Left ventricle myocardium inferior (tissue), 1 donor: ENCODE data around the gene DOP1B. TPM values are rescaled to one million over a fixed set of nuclear protein-coding genes. Genes with fewer than 3 reads are reported as not detected.
A peak's percentile ranks its signal among the peaks of the same experiment; 100 is the strongest.

Experiments
- DNase-seq: peaks from one replicate; pipeline ENCODE4 v3.0.0-alpha.2; 2020
- H3K27ac ChIP-seq: fragments of 200-600 bp; replicated peaks from 2 replicates; pipeline ENCODE4 v1.8.0; 2021
- H3K27me3 ChIP-seq: fragments of 200-600 bp; 2 replicates; pipeline ENCODE4 v1.8.0; 2021; ENCODE audit warnings: low read depth
- H3K36me3 ChIP-seq: fragments of 200-600 bp; 2 replicates; pipeline ENCODE4 v1.8.0; 2021
- H3K4me1 ChIP-seq: fragments of 200-600 bp; 2 replicates; pipeline ENCODE4 v1.8.0; 2021
- H3K4me3 ChIP-seq: fragments of 200-600 bp; 2 replicates; pipeline ENCODE4 v1.8.0; 2021; ENCODE audit warnings: mild to moderate bottlenecking, moderate library complexity
- H3K9me3 ChIP-seq: fragments of 200-600 bp; replicated peaks from 2 replicates; pipeline ENCODE4 v1.8.0; 2021
- intact Hi-C: fragments of 100-400 bp; cut with micrococcal nuclease; formaldehyde crosslinking; loops from one replicate; pipeline ENCODE4 v1.11.0; 2022
- total RNA-seq: library from RNA; stranded (reverse); fragmentation: NEBNext Ultra II Directional; extraction: Animal tissue kit (Norgen Biotek cat#: 25700); gene quantifications from one replicate; pipeline ENCODE4 v1.2.1, GENCODE V29; 2021
- TF ChIP-seq, protein P1 (sequence below): fragments of 200-600 bp; IDR thresholded peaks from 2 replicates; pipeline ENCODE4 v1.8.0; 2021; ENCODE audit warnings: antibody characterized with exemption, mild to moderate bottlenecking, borderline replicate concordance
- donor health status: DM: no; HTN: yes; CAD: no; lungs with severe emphysema.

Gene DOP1B
- total RNA-seq, 1 donor from 2014 or later = 13.6 TPM

GRCh38 chr21:36171336-36171735 is 14.7 kb downstream of the DOP1B start:
- TF ChIP-seq, protein P1, sequence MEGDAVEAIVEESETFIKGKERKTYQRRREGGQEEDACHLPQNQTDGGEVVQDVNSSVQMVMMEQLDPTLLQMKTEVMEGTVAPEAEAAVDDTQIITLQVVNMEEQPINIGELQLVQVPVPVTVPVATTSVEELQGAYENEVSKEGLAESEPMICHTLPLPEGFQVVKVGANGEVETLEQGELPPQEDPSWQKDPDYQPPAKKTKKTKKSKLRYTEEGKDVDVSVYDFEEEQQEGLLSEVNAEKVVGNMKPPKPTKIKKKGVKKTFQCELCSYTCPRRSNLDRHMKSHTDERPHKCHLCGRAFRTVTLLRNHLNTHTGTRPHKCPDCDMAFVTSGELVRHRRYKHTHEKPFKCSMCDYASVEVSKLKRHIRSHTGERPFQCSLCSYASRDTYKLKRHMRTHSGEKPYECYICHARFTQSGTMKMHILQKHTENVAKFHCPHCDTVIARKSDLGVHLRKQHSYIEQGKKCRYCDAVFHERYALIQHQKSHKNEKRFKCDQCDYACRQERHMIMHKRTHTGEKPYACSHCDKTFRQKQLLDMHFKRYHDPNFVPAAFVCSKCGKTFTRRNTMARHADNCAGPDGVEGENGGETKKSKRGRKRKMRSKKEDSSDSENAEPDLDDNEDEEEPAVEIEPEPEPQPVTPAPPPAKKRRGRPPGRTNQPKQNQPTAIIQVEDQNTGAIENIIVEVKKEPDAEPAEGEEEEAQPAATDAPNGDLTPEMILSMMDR = no peak
- intact Hi-C loops = no loop called here
- Histone ChIP-seq H3K4me3 (no peak overlapping the region), H3K9me3 (no peaks in the 10 kb centered on the region), H3K27ac (peak overlapping the region; percentile 82), H3K4me1 (peaks cover 20% of the 10 kb centered on the region), H3K36me3 (peaks cover 38% of the 10 kb centered on the region), H3K27me3 (no peaks in the 10 kb centered on the region)
- no peak for DNase-seq

DNA sequence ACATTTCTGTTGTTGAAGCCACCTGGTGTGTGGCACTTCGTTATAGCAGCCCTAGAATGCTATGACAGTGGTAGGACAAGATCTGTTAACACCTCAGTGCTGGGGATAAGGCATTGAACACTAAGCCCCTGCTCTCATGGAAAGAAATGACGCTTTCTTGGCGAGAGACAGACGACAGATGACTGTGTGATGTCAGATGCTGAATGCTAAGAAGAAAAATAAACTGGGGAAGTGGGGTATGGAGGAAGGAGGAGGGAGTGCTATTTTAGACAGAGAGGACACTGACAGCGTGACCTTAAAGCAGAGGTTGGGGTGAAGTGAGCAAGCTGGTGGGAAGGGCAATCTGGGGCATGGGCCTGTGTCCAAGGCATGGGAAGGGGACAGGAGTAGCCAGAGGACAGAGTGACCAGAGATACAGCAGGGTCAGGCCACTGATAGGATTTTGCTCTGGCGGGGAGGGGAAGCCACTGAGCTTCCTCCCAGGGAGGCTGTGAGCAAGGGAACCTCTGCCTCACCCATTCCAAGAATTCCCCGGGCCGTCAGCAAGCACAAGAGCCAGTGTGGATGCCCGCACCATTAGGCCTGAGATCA is 15.2 kb downstream of the DOP1B start:
- Histone ChIP-seq H3K4me1 (peaks cover 20% of the 10 kb centered on the region), H3K27ac (peak overlapping the region; percentile 82), H3K27me3 (no peaks in the 10 kb centered on the region), H3K36me3 (peaks cover 33% of the 10 kb centered on the region), H3K9me3 (no peaks in the 10 kb centered on the region), H3K4me3 (peak overlapping the region; percentile 6)
- DNase-seq = peak; percentile 51
- TF ChIP-seq, protein P1 = no peak
- intact Hi-C loops = no loop called here

GRCh38 chr21:36174780-36175179 is 18.2 kb downstream of the DOP1B start:
- Histone ChIP-seq H3K27me3 (no peaks in the 10 kb centered on the region), H3K9me3 (peaks cover 3% of the 10 kb centered on the region), H3K36me3 (peaks cover 3% of the 10 kb centered on the region), H3K4me3 (no peak overlapping the region), H3K27ac (no peak overlapping the region), H3K4me1 (peaks cover 20% of the 10 kb centered on the region)
- TF ChIP-seq, protein P1 = no peak
- no peak for DNase-seq
- intact Hi-C loops = no loop called here

GRCh38 chr21:36175771-36176565 is 19.3 kb downstream of the DOP1B start:
- no peak overlapping the region for H3K4me3 ChIP-seq
- H3K9me3 ChIP-seq = peaks cover 3% of the 10 kb centered on the region
- no peak overlapping the region for H3K27ac ChIP-seq
- H3K4me1 ChIP-seq = peaks cover 20% of the 10 kb centered on the region
- H3K36me3 ChIP-seq = no peaks in the 10 kb centered on the region
- TF ChIP-seq, protein P1 = no peak
- DNase-seq = no peak
- no peaks in the 10 kb centered on the region for H3K27me3 ChIP-seq
- intact Hi-C loops = no loop called here

DNA sequence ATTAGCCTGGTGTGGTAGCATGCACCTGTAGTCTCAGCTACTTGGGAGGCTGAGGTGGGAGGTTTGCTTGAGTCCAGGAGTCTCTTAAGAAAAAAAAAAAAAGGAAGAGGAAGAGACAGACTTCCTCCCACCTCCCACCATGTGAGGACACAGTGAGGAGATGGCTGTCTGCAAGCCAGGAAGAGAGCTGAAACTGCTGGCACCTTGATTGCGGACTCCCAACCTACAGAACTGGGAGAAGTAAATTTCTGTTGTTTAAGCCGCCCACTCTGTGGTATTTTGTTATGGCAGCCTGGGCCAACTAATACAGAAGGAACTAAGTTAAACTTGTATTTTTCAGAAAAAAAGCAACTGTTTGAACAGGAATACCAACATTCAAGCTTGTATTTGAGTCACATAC is 21.7 kb downstream of the DOP1B start:
- Histone ChIP-seq H3K36me3 (no peaks in the 10 kb centered on the region), H3K27me3 (no peaks in the 10 kb centered on the region), H3K4me3 (no peak overlapping the region), H3K27ac (no peak overlapping the region), H3K4me1 (no peaks in the 10 kb centered on the region), H3K9me3 (peaks cover 3% of the 10 kb centered on the region)
- intact Hi-C loops = no loop called here
- DNase-seq = no peak
- TF ChIP-seq, protein P1 = no peak
